Sigmoid colon (tissue), 7 donors: Measurements from ENCODE around the gene GPX6. TPM values are rescaled to one million over a fixed set of nuclear protein-coding genes. Genes with fewer than 3 reads are reported as not detected.
"Not testable (repeated sequence)": the region's sequence is repeated elsewhere in the genome, so short reads cannot be mapped to it uniquely, and the experiment has no call there.

ENCODE experiments used
- DNase-seq: peaks from one replicate; pipeline ENCODE4 v3.0.0-alpha.2; 2019
- H3K27ac ChIP-seq, 4 donors: fragments of 200-600 bp; sonication (generic); one replicate each; pipeline ENCODE4 v1.5.1; 2016 to 2019; ENCODE audit warnings: mild to moderate bottlenecking in 1 of 4
- H3K27me3 ChIP-seq, 3 donors: fragments of 200-600 bp; sonication (generic); one replicate each; pipeline ENCODE4 v1.5.1; 2019; ENCODE audit warnings: mild to moderate bottlenecking in 1 of 3
- H3K36me3 ChIP-seq, 4 donors: fragments of 200-600 bp; sonication (generic); one replicate each; pipeline ENCODE4 v1.5.1; 2016 to 2019
- H3K4me1 ChIP-seq, 4 donors: fragments of 200-600 bp; sonication (generic); one replicate each; pipeline ENCODE4 v1.5.1; 2017 to 2019
- H3K4me3 ChIP-seq, 4 donors: fragments of 200-600 bp; sonication (generic); one replicate each; pipeline ENCODE4 v1.5.1; 2017 to 2019; ENCODE audit warnings: mild to moderate bottlenecking in 2 of 4, moderate library complexity in 1 of 4
- H3K9me3 ChIP-seq, 4 donors: fragments of 200-600 bp in 3 of 4; sonication (generic) in 3 of 4; one replicate each; pipeline versions ENCODE4 v1.5.1 to v1.6.1; 2013 to 2019
- EP300 ChIP-seq, 4 donors: sonication (generic); formaldehyde crosslinking; IDR thresholded peaks; one replicate each; pipeline ENCODE4 v1.6.1; 2017; ENCODE audit warnings: antibody characterized with exemption in 4 of 4
- POLR2A ChIP-seq, 2 donors: fragments of 450-650 bp; IDR thresholded peaks; one replicate each; pipeline ENCODE4 v1.6.1; 2016; ENCODE audit warnings: antibody characterized with exemption in 2 of 2, mild to moderate bottlenecking in 2 of 2, moderate library complexity in 2 of 2
- POLR2AphosphoS5 ChIP-seq, 4 donors: sonication (generic); formaldehyde crosslinking; IDR thresholded peaks; one replicate each; pipeline ENCODE4 v1.6.1; 2017; ENCODE audit warnings: antibody characterized with exemption in 4 of 4
- WGBS, 2 donors: extraction: QIAGEN DNeasy Blood & Tissue Kit; methylation state at CpG; one replicate each; pipeline ENCODE4 v1.1.7; 2013; 5-methylcytosine and 5-hydroxymethylcytosine counted together
- intact Hi-C: fragments of 100-400 bp; cut with DNase I; formaldehyde crosslinking; loops from one replicate; pipeline ENCODE4 v1.15.1; 2023
- polyA plus RNA-seq, 3 donors: library from polyadenylated mRNA; stranded (reverse); fragments of 200-250 nt; gene quantifications; one replicate each; pipeline ENCODE4 v1.2.3, GENCODE V29; 2013
- total RNA-seq, 4 donors: library from RNA; depleted of rRNA; stranded (reverse); fragments of >200 nt; gene quantifications; one replicate each; pipeline ENCODE4 v1.1.0, GENCODE V29; 2016
- TF ChIP-seq, protein P1 (sequence below), 4 experiments: fragments of 450-650 bp in 3 of 4; fragments of 200-600 bp in 1 of 4; IDR thresholded peaks; one replicate each; pipeline ENCODE4 v1.5.1; 2016 to 2019; ENCODE audit warnings: antibody characterized with exemption in 4 of 4, mild to moderate bottlenecking in 3 of 4, moderate library complexity in 2 of 4
- donor health status: healthy with polysubstance abuse.
- donor health status: Bipolar disorder and iron deficiency.
- donor health status: healthy.

The GPX6 gene
- total and polyA plus RNA-seq, 7 donors: not detected

DNA sequence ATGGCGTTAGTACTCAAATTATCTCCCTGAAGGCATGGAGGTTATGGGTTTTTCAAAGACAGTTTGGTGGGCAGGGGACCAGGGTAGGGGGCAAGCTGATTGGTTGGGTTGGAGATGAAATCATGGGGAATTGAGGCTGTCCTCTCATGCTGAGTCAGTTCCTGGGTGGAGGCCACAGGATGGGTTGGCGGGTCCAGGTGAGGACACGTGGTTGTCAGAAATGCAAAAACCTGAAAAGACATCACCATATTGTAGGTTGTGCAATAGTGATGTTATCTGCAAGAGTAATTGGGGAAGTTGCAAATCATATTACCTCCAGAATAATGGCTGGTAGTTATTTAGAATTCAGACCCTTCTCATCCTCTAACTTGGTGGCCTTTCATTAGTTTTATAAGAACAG is 30.1 kb downstream of the GPX6 start:
- Histone ChIP-seq H3K4me1 (peaks cover 0 to 8% (median 0%) of the 10 kb centered on the region in 4 donors), H3K27ac (no peak overlapping the region), H3K36me3 (no peaks in the 10 kb centered on the region), H3K4me3 (no peak overlapping the region), H3K9me3 (no peaks in the 10 kb centered on the region), H3K27me3 (peaks cover 6 to 41% (median 10%) of the 10 kb centered on the region in 3 donors)
- TF ChIP-seq EP300 (IDR thresholded peaks at IDR 0.05) (no peak), POLR2AphosphoS5 (IDR thresholded peaks at IDR 0.05) (no peak), POLR2A (IDR thresholded peaks at IDR 0.05) (no peak)
- TF ChIP-seq, protein P1, sequence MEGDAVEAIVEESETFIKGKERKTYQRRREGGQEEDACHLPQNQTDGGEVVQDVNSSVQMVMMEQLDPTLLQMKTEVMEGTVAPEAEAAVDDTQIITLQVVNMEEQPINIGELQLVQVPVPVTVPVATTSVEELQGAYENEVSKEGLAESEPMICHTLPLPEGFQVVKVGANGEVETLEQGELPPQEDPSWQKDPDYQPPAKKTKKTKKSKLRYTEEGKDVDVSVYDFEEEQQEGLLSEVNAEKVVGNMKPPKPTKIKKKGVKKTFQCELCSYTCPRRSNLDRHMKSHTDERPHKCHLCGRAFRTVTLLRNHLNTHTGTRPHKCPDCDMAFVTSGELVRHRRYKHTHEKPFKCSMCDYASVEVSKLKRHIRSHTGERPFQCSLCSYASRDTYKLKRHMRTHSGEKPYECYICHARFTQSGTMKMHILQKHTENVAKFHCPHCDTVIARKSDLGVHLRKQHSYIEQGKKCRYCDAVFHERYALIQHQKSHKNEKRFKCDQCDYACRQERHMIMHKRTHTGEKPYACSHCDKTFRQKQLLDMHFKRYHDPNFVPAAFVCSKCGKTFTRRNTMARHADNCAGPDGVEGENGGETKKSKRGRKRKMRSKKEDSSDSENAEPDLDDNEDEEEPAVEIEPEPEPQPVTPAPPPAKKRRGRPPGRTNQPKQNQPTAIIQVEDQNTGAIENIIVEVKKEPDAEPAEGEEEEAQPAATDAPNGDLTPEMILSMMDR (IDR thresholded peaks at IDR 0.05): no peak
- 91 to 92% methylated on average over 3 of the region's 3 CpGs for WGBS, 2 donors
- intact Hi-C loops: no loop called here
- no peak for DNase-seq

DNA sequence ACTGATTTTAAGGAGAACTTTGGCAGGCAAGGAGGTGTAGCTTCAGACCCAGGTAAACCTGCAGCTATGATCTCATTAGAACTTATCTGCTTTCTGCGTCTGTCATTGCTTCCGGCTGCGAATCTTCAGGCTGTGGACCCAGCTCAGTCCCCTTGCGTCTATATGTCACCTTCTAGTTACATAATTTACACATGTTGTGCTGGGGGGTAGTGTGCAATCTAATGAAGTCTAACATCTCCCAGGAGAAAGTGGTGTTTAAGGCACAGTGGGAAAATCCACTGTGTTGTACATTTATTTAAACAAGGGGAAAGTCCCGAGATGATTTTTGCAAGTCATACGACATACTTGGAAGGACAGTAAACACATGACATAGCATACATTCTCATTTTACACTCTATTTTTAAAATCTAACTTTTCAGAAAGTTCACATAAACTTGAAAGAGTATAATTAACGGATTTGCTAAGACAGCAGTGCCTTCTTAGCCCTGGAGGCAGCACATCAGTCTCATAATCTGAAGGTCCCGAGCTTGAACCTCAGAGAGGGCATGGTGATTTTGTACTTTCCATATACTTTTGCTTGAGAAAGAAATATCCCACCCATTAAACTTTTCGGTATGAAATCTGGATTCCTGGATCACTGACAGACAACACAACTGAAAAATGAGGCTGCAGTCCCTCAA is 35.2 kb downstream of the GPX6 start:
- Histone ChIP-seq H3K4me1 (no peaks in the 10 kb centered on the region), H3K9me3 (no peaks in the 10 kb centered on the region), H3K27me3 (peaks cover 0 to 30% (median 6%) of the 10 kb centered on the region in 3 donors), H3K36me3 (no peaks in the 10 kb centered on the region), H3K4me3 (no peak overlapping the region), H3K27ac (no peak overlapping the region)
- DNase-seq: no peak
- TF ChIP-seq EP300 (IDR thresholded peaks at IDR 0.05) (no peak), POLR2AphosphoS5 (IDR thresholded peaks at IDR 0.05) (no peak), POLR2A (IDR thresholded peaks at IDR 0.05) (no peak)
- TF ChIP-seq, protein P1 (IDR thresholded peaks at IDR 0.05): no peak
- intact Hi-C loops: no loop called here
- WGBS, 2 donors: 65 to 72% methylated on average over 9 of the region's 9 CpGs

DNA sequence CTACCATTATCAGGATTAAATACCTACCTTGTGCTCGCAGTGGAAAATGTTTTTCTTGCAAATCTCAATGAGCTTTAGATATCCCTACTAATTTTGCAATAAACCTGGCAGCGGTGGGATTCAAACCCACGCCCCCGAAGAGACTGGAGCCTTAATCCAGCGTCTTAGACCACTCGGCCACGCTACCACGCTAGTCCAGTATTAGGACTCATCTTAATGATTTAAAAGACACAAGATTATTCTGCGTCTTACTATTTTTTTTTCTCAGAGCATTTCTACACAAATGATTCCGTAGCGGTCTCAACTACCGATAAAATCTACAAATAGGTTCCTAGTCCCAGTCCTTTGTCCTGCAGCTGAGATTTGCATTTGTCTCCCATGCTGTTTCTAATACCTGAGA is 37.1 kb downstream of the GPX6 start:
- peaks cover 0 to 40% (median 6%) of the 10 kb centered on the region in 3 donors for H3K27me3 ChIP-seq

DNA sequence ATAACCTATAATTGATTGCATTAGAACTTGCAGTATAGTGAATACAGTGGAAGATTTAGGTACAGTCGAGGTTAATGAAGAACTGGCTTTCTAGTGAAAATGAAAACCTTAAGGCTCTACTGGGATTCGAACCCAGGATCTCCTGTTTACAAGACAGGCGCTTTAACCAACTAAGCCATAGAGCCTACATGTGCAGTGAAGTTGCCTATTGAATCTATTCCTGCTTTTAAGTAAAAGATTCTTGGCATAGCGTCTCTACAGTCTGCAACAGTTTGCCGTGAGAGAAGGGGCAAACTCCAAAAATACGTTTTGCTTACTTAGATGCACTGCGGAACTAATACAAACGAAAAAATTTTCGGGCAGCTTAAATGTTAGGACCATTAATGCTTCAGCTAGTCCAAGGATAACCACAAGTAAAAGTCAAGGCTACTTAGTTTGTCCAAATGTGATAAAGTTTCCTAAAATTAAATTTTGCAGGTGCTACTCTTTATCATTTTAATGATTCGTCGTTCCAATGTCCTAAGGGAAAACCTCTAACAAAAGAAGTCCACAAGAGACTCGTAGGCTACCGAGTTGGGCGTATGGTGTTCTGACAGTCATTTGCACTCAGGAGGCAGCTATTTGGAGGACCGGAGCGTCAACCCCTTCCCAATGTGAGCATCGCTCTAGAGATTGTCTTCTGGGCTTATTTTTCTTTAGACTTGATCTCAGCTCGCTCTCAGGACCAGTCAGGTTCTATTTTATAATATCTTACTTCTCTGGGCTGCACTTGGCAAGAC is 41.0 kb downstream of the GPX6 start:
- no peak for TF ChIP-seq POLR2A (IDR thresholded peaks at IDR 0.05)
- no peak for TF ChIP-seq EP300 (IDR thresholded peaks at IDR 0.05)
- no peak for TF ChIP-seq POLR2AphosphoS5 (IDR thresholded peaks at IDR 0.05)
- TF ChIP-seq, protein P1 (IDR thresholded peaks at IDR 0.05): no peak
- Histone ChIP-seq H3K27me3 (peaks cover 0 to 25% (median 6%) of the 10 kb centered on the region in 3 donors), H3K9me3 (no peaks in the 10 kb centered on the region), H3K4me1 (no peaks in the 10 kb centered on the region), H3K4me3 (no peak overlapping the region), H3K36me3 (no peaks in the 10 kb centered on the region), H3K27ac (no peak overlapping the region)
- no peak for DNase-seq
- intact Hi-C loops: no loop called here
- WGBS, 2 donors: 8 to 21% methylated on average over 18 of the region's 18 CpGs

More for the DNA sequence above, 37.1 kb downstream of the GPX6 start:
- H3K27ac ChIP-seq: no peak overlapping the region
- H3K4me3 ChIP-seq: no peak overlapping the region
- intact Hi-C loops: no loop called here
- DNase-seq: no peak
- no peaks in the 10 kb centered on the region for H3K36me3 ChIP-seq
- no peaks in the 10 kb centered on the region for H3K4me1 ChIP-seq
- 62 to 71% methylated on average over 12 of the region's 12 CpGs for WGBS, 2 donors
- H3K9me3 ChIP-seq: no peaks in the 10 kb centered on the region
- no peak for TF ChIP-seq POLR2A (IDR thresholded peaks at IDR 0.05)
- TF ChIP-seq POLR2AphosphoS5 (IDR thresholded peaks at IDR 0.05): no peak
- TF ChIP-seq, protein P1 (IDR thresholded peaks at IDR 0.05): no peak
- TF ChIP-seq EP300 (IDR thresholded peaks at IDR 0.05): no peak

DNA sequence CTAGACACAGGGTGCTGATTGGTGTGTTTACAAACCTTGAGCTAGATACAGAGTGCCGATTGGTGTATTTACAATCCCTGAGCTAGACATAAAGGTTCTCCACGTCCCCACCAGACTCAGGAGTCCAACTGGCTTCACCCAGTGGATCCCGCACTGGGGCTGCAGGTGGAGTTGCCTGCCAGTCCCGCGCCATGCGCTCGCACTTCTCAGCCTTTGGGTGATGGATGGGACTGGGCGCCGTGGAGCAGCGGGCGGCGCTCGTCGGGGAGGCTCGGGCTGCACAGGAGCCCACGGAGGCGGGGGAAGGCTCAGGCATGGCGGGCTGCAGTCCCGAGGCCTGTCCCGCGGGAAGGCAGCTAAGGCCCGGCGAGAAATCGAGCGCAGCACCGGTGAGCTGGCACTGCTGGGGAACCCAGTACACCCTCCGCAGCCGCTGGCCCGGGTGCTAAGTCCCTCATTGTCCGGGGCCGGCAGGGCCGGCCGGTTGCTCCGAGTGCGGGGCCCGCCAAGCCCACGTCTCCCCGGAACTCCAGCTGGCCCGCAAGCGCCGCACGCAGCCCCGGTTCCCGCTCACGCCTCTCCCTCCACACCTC is 46.3 kb downstream of the GPX6 start:
- H3K36me3 ChIP-seq, H3K27ac ChIP-seq, H3K4me1 ChIP-seq, H3K27me3 ChIP-seq, H3K9me3 ChIP-seq, intact Hi-C loops, H3K4me3 ChIP-seq, DNase-seq: not testable (repeated sequence)
- 94 to 95% methylated on average over 45 of the region's 45 CpGs for WGBS, 2 donors
